IMR-90 (cell line): ENCODE measurements around the gene LRRC75A. TPM values are rescaled to one million over a fixed set of nuclear protein-coding genes. Genes with fewer than 3 reads are reported as not detected.

Experiments used
- ATAC-seq: fragments of 200-7000 bp; cut with Tn5 transposase; 2 replicates; pipeline ENCODE4 v1.9.1; 2020; ENCODE audit warnings: low read depth, mild to moderate bottlenecking, moderate library complexity
- BruUV-seq: library from RNA; stranded (reverse); fragments of 400-500 nt; replicated peaks from 2 replicates; lab custom pipeline; 2021; lab: Mats Ljungman, UMichigan
- CTCF ChIA-PET: fragments of 300-600 bp; formaldehyde crosslinking; extraction: SDS; loops from one replicate; lab custom pipeline; 2021; ENCODE audit warnings: antibody characterized with exemption; lab: Yijun Ruan, JAX
- POLR2A ChIA-PET: fragments of 300-600 bp; sonication (Branson Sonifier 250); formaldehyde crosslinking; loops from one replicate; lab custom pipeline; 2022; ENCODE audit warnings: antibody characterized with exemption; ENCODE audit not compliant: unreplicated experiment; lab: Charles Lee
- DNase-seq: peaks from one replicate; pipeline ENCODE4 v3.0.0; 2013
- H2AFZ ChIP-seq: replicated peaks from 2 replicates; pipeline ENCODE3; 2013; ENCODE audit warnings: low read length, mild to moderate bottlenecking; ENCODE audit not compliant: poor library complexity
- H2AK5ac ChIP-seq: 2 replicates; pipeline ENCODE4 v1.6.1; 2013; ENCODE audit warnings: low read depth, low read length, inconsistent platforms
- H2AK9ac ChIP-seq: replicated peaks from 2 replicates; pipeline ENCODE3; 2013; ENCODE audit warnings: mild to moderate bottlenecking, low read depth, low read length, moderate library complexity; ENCODE audit not compliant: poor library complexity
- H2BK120ac ChIP-seq: 2 replicates; pipeline ENCODE4 v1.6.1; 2013; ENCODE audit warnings: low read depth, low read length, inconsistent platforms
- H2BK15ac ChIP-seq: 3 replicates; pipeline ENCODE4 v1.6.1; 2013; ENCODE audit warnings: low read depth, low read length, inconsistent platforms
- H2BK20ac ChIP-seq: 2 replicates; pipeline ENCODE4 v1.6.1; 2013; ENCODE audit warnings: low read depth, mild to moderate bottlenecking, inconsistent platforms, low read length, moderate library complexity
- H2BK5ac ChIP-seq: 2 replicates; pipeline ENCODE4 v1.6.1; 2013; ENCODE audit warnings: mild to moderate bottlenecking, low read depth, low read length, inconsistent platforms; ENCODE audit not compliant: poor library complexity, severe bottlenecking
- H3K14ac ChIP-seq: replicated peaks from 2 replicates; pipeline ENCODE4 v1.6.1; 2013; ENCODE audit warnings: low read depth, low read length, inconsistent platforms
- H3K18ac ChIP-seq: 2 replicates; pipeline ENCODE4 v1.6.1; 2013; ENCODE audit warnings: low read depth, low read length, control low read depth
- H3K23ac ChIP-seq: 2 replicates; pipeline ENCODE4 v1.6.1; 2013; ENCODE audit warnings: low read depth, low read length, inconsistent platforms
- H3K27ac ChIP-seq: 2 replicates; pipeline ENCODE4 v1.5.1; 2013; ENCODE audit warnings: mild to moderate bottlenecking, control low read depth, low read length; ENCODE audit not compliant: insufficient read depth
- H3K27me3 ChIP-seq: 2 replicates; pipeline ENCODE4 v1.6.1; 2013; ENCODE audit warnings: low read length; ENCODE audit not compliant: control insufficient read depth, insufficient read depth
- H3K36me3 ChIP-seq: 2 replicates; pipeline ENCODE4 v1.6.1; 2013; ENCODE audit warnings: low read length, mixed read lengths; ENCODE audit not compliant: control insufficient read depth, insufficient read depth
- H3K4ac ChIP-seq: 2 replicates; pipeline ENCODE4 v1.6.1; 2013; ENCODE audit warnings: low read depth, low read length, inconsistent platforms
- H3K4me1 ChIP-seq: 2 replicates; pipeline ENCODE4 v1.6.1; 2013; ENCODE audit warnings: low read length, mixed read lengths; ENCODE audit not compliant: control insufficient read depth, insufficient read depth
- H3K4me2 ChIP-seq: 2 replicates; pipeline ENCODE4 v1.6.1; 2013; ENCODE audit warnings: low read depth, mild to moderate bottlenecking, control low read depth, low read length, moderate library complexity
- H3K4me3 ChIP-seq: 2 replicates; pipeline ENCODE4 v1.5.1; 2013; ENCODE audit warnings: low read depth, mild to moderate bottlenecking, control low read depth, low read length, moderate library complexity; ENCODE audit not compliant: insufficient read depth
- H3K56ac ChIP-seq: 2 replicates; pipeline ENCODE4 v1.6.1; 2013; ENCODE audit warnings: low read length, inconsistent platforms; ENCODE audit not compliant: insufficient read depth; ENCODE audit errors: extremely low read depth
- H3K79me1 ChIP-seq, 2 experiments: 2 replicates each; pipeline ENCODE4 v1.6.1; 2013; ENCODE audit warnings: low read length in 2 of 2, inconsistent platforms in 1 of 2, low read depth in 1 of 2
- H3K9ac ChIP-seq: 2 replicates; pipeline ENCODE4 v1.6.1; 2013; ENCODE audit warnings: low read depth, low read length, control low read depth
- H3K9me1 ChIP-seq: 2 replicates; pipeline ENCODE4 v1.6.1; 2013; ENCODE audit warnings: low read length, inconsistent platforms; ENCODE audit not compliant: insufficient read depth
- H3K9me3 ChIP-seq: 2 replicates; pipeline ENCODE4 v1.6.1; 2013; ENCODE audit warnings: low read length; ENCODE audit not compliant: control insufficient read depth, insufficient read depth
- H4K20me1 ChIP-seq: 2 replicates; pipeline ENCODE4 v1.6.1; 2013; ENCODE audit warnings: low read length, inconsistent platforms; ENCODE audit not compliant: insufficient read depth
- H4K5ac ChIP-seq: 2 replicates; pipeline ENCODE4 v1.6.1; 2013; ENCODE audit warnings: mild to moderate bottlenecking, low read depth, low read length, control low read depth
- H4K8ac ChIP-seq, 2 experiments: 2 replicates each; pipeline ENCODE4 v1.6.1; 2013; ENCODE audit warnings: low read depth in 2 of 2, low read length in 2 of 2, control low read depth in 1 of 2, inconsistent platforms in 1 of 2
- H4K91ac ChIP-seq: 2 replicates; pipeline ENCODE4 v1.6.1; 2013; ENCODE audit warnings: low read depth, low read length, inconsistent platforms; ENCODE audit not compliant: insufficient read depth
- CEBPB ChIP-seq: IDR thresholded peaks from 2 replicates; pipeline ENCODE4 v1.6.1; 2012; ENCODE audit warnings: low read depth, low read length, improper control_type of control experiment
- SMC3 ChIP-seq: fragments of 150-350 bp; IDR thresholded peaks from 2 replicates; pipeline ENCODE4 v1.6.1; 2016; ENCODE audit warnings: low read depth, mild to moderate bottlenecking, antibody characterized with exemption, low read length, moderate library complexity
- WGBS, 2 experiments: methylation state at CpG; one replicate each; pipeline versions ENCODE4 v1.1.5 to v1.1.7; 2013; ENCODE audit warnings: missing lambda C conversion rate in 2 of 2; ENCODE audit not compliant: insufficient read length in 1 of 2; ENCODE audit errors: extremely low coverage in 2 of 2; 5-methylcytosine and 5-hydroxymethylcytosine counted together
- dilution Hi-C: fragments of 300-500 bp; cut with HindIII; formaldehyde crosslinking; loops from one replicate; pipeline ENCODE4 v1.14.3; 2018; ENCODE audit warnings: low sequenced_read_pairs; ENCODE audit not compliant: unreplicated experiment
- in situ Hi-C: fragments of 300-500 bp; cut with MboI; formaldehyde crosslinking; loops from 3 replicates; pipeline ENCODE4 v1.14.3; 2019; ENCODE audit warnings: low sequenced_read_pairs, inconsistent platforms, mixed read lengths
- intact Hi-C: fragments of 100-400 bp; cut with micrococcal nuclease; formaldehyde crosslinking; loops from 2 replicates; pipeline ENCODE4 v1.10.0; 2022
- polyA plus RNA-seq, 3 experiments: library from polyadenylated mRNA; depleted of rRNA; stranded (reverse); fragments of >200 nt; gene quantifications; 2 replicates each; pipeline ENCODE4 v1.2.3, GENCODE V29; 2012; ENCODE audit warnings: low replicate concordance in 1 of 3
- total RNA-seq: library from RNA; depleted of rRNA; stranded (reverse); fragments of >200 nt; gene quantifications from 2 replicates; pipeline ENCODE4 v1.2.3, GENCODE V29; 2012

Gene LRRC75A
- total and polyA plus RNA-seq, 2 of the 4 experiments (the other 2 are of a cell fraction), result 0.72 to 1.0 TPM

GRCh38 chr17:16435925-16436886, 55.8 kb downstream of the LRRC75A start:
- DNase-seq, result no peak
- peaks cover 12% of the 10 kb centered on the region for H3K36me3 ChIP-seq
- dilution Hi-C loops (no loop called here), in situ Hi-C loops (loop anchor here (5.0 kb wide), 1 partner anchor 54 kb away; the partner anchor contains the start of gene UBB), intact Hi-C loops (no loop called here)
- H3K4me1 ChIP-seq, result peaks cover 8% of the 10 kb centered on the region; the same call in 1 of the 2 replicates
- no peak overlapping the region for H3K56ac ChIP-seq
- peaks cover 5% of the 10 kb centered on the region for H3K9me1 ChIP-seq
- no peak overlapping the region for H4K8ac ChIP-seq
- H2BK15ac ChIP-seq, result no peak overlapping the region
- BruUV-seq, result no TSS peak
- H2BK20ac ChIP-seq, result no peak overlapping the region
- 65% methylated on average over 7 of the region's 14 CpGs; no CpG with 5 or more reads in 1 of the 2 experiments for WGBS, 2 experiments
- H3K23ac ChIP-seq, result no peak overlapping the region
- H3K4me3 ChIP-seq, result no peak overlapping the region
- peak overlapping the region; percentile 44 for H2AK5ac ChIP-seq
- no peak overlapping the region for H2BK120ac ChIP-seq
- TF ChIP-seq CEBPB (no peak), SMC3 (no peak)
- no peak overlapping the region for H3K4me2 ChIP-seq
- no peak overlapping the region for H2AFZ ChIP-seq
- ATAC-seq, result no peak
- H4K91ac ChIP-seq, result no peak overlapping the region
- peaks cover 9 to 23% of the 10 kb centered on the region in 2 experiments; a peak in 3 of 4 replicates for H3K79me1 ChIP-seq
- H2AK9ac ChIP-seq, result no peak overlapping the region
- H3K27ac ChIP-seq, result no peak overlapping the region
- no peaks in the 10 kb centered on the region for H3K27me3 ChIP-seq
- no peak overlapping the region for H3K4ac ChIP-seq
- H4K5ac ChIP-seq, result no peak overlapping the region
- peaks cover 21% of the 10 kb centered on the region for H4K20me1 ChIP-seq
- no peak overlapping the region for H3K18ac ChIP-seq
- H3K9ac ChIP-seq, result no peak overlapping the region
- no peak overlapping the region for H2BK5ac ChIP-seq
- H3K9me3 ChIP-seq, result no peaks in the 10 kb centered on the region
- ChIA-PET CTCF (no interaction called here), POLR2A (no interaction called here)
- H3K14ac ChIP-seq, result no peak overlapping the region
